ENCODE measurements around the gene INSYN2B. TPM values are rescaled to one million over a fixed set of nuclear protein-coding genes. Genes with fewer than 3 reads are reported as not detected.

INSYN2B gene
- total RNA-seq, 1 experiment from 2014 or later: not detected

GRCh38 chr5:169988947-169989346 is 8.7 kb upstream of the INSYN2B start:
- no peak overlapping the region for H2AFZ ChIP-seq (ENCODE audit: low read depth, low read length, poor library complexity, severe bottlenecking)
- no peak for DNase-seq (ENCODE audit: low read depth, low spot score)
- H3K9me2 ChIP-seq (ENCODE audit: insufficient read depth): no peaks in the 10 kb centered on the region
- no peaks in the 10 kb centered on the region for H3K79me2 ChIP-seq (ENCODE audit: insufficient read depth, low read length)
- no peak overlapping the region for H3K27ac ChIP-seq (ENCODE audit: low read depth, low read length)
- H4K20me1 ChIP-seq (ENCODE audit: insufficient read depth): no peaks in the 10 kb centered on the region
- no peak overlapping the region for H3K9ac ChIP-seq (ENCODE audit: low read length)
- no peak overlapping the region for H3K4me3 ChIP-seq (replicated peaks in 1 of 2; ENCODE audit: low read depth in 1 of 2, low read length in 2 of 2)
- peaks cover 75% of the 10 kb centered on the region for H3K27me3 ChIP-seq (ENCODE audit: insufficient read depth, low read length)
- no TSS peak for BruUV-seq (replicated peaks)
- H3K9me3 ChIP-seq (ENCODE audit: control insufficient read depth in 1 of 2, insufficient read depth in 1 of 2, low read depth in 1 of 2, low read length in 2 of 2): no peaks in the 10 kb centered on the region
- no peak overlapping the region for H3K4me2 ChIP-seq (ENCODE audit: low read length)
- ChIA-PET CTCF (no interaction called here), RAD21 (ENCODE audit: low non-redundant PET in 1 of 2, low total read pairs in 2 of 2, uncharacterized antibody in 2 of 2, unreplicated experiment in 2 of 2) (no interaction called here), POLR2A (no interaction called here)
- no peaks in the 10 kb centered on the region for H3K4me1 ChIP-seq (ENCODE audit: control insufficient read depth in 1 of 2, insufficient read depth in 2 of 2, low read length in 2 of 2)
- H3K36me3 ChIP-seq (ENCODE audit: control insufficient read depth in 1 of 2, insufficient read depth in 2 of 2, low read length in 2 of 2): no peaks in the 10 kb centered on the region
- ATAC-seq: no peak
- intact Hi-C loops (cut with micrococcal nuclease): no loop called here
- TF ChIP-seq EZH2 (IDR thresholded peaks at IDR 0.05) (no peak), EZH2phosphoT487 (IDR thresholded peaks at IDR 0.05; ENCODE audit: borderline replicate concordance) (no peak)

- H3K27me3 ChIP-seq (ENCODE audit: insufficient read depth, low read length): peaks cover 75% of the 10 kb centered on the region
- ChIA-PET CTCF (no interaction called here), POLR2A (no interaction called here), RAD21 (ENCODE audit: low non-redundant PET in 1 of 2, low total read pairs in 2 of 2, uncharacterized antibody in 2 of 2, unreplicated experiment in 2 of 2) (no interaction called here)
- H3K9ac ChIP-seq (ENCODE audit: low read length): no peak overlapping the region
- DNase-seq (ENCODE audit: low read depth, low spot score) (no peak), ATAC-seq (no peak)
- H3K9me3 ChIP-seq (ENCODE audit: control insufficient read depth in 1 of 2, insufficient read depth in 1 of 2, low read depth in 1 of 2, low read length in 2 of 2): no peaks in the 10 kb centered on the region
- BruUV-seq (replicated peaks): no TSS peak
- no peaks in the 10 kb centered on the region for H3K4me1 ChIP-seq (ENCODE audit: control insufficient read depth in 1 of 2, insufficient read depth in 2 of 2, low read length in 2 of 2)
- H4K20me1 ChIP-seq (ENCODE audit: insufficient read depth): no peaks in the 10 kb centered on the region
- H3K27ac ChIP-seq (ENCODE audit: low read depth, low read length): no peak overlapping the region
- no peaks in the 10 kb centered on the region for H3K9me2 ChIP-seq (ENCODE audit: insufficient read depth)
- no peaks in the 10 kb centered on the region for H3K36me3 ChIP-seq (ENCODE audit: control insufficient read depth in 1 of 2, insufficient read depth in 2 of 2, low read length in 2 of 2)
- no peak overlapping the region for H3K4me2 ChIP-seq (ENCODE audit: low read length)
- H3K4me3 ChIP-seq (replicated peaks in 1 of 2; ENCODE audit: low read depth in 1 of 2, low read length in 2 of 2): no peak overlapping the region
- H3K79me2 ChIP-seq (ENCODE audit: insufficient read depth, low read length): no peaks in the 10 kb centered on the region
- TF ChIP-seq TCF7L2 (IDR thresholded peaks at IDR 0.05; ENCODE audit: borderline replicate concordance, extremely low read depth, insufficient read depth, insufficient read length): no peak
- no peak for TF ChIP-seq EGR1 (IDR thresholded peaks at IDR 0.05; ENCODE audit: low read depth)
- intact Hi-C loops (cut with micrococcal nuclease): no loop called here
- no peak overlapping the region for H2AFZ ChIP-seq (ENCODE audit: low read depth, low read length, poor library complexity, severe bottlenecking)
Measured at GRCh38 chr5:169988206-169988605, 7.9 kb upstream of the INSYN2B start.
